Measurements from ENCODE around the gene GINM1.

Gene GINM1

GRCh38 chr6:149636124-149636523 is 69.9 kb downstream of the GINM1 start:
- Histone ChIP-seq H3K27me3 (no peaks in the 10 kb centered on the region), H3K9me3 (no peaks in the 10 kb centered on the region), H3K4me1 (no peaks in the 10 kb centered on the region), H3K36me3 (no peaks in the 10 kb centered on the region), H3K4me3 (ENCODE audit: low read depth, low read length) (no peak overlapping the region)
- DNase-seq = no peak
- no peak for TF ChIP-seq CTCF (IDR thresholded peaks at IDR 0.05; ENCODE audit: low read depth, low read length)
